Stimulated activated CD4-positive, alpha-beta T cell treated with anti-CD3 and anti-CD28 coated beads, TNF-alpha, amount 100 ng/mL, for 1 hour (primary cell): ENCODE measurements around the gene RNF17.
"Not testable (repeated sequence)": the region's sequence is repeated elsewhere in the genome, so short reads cannot be mapped to it uniquely, and the experiment has no call there.

Source experiments
- DNase-seq, 3 donors: peaks; one replicate each; pipeline ENCODE4 v3.0.0-alpha.2; 2020; ENCODE audit warnings: low read depth in 3 of 3, low spot score in 1 of 3

The RNF17 gene

GRCh38 chr13:24763596-24764275 is at the start of gene RNF17:
Gene RNF17 (plus strand): TSS chr13:24764169. CDS start chr13:24764204, 35 bp downstream.
- no peak for DNase-seq

GRCh38 chr13:24716011-24716410 is 48.0 kb upstream of the RNF17 start:
- DNase-seq = no peak

- DNase-seq = no peak
Measured at GRCh38 chr13:24716446-24716845, 47.5 kb upstream of the RNF17 start.

GRCh38 chr13:24717217-24717616 is 46.8 kb upstream of the RNF17 start:
- DNase-seq = no peak

GRCh38 chr13:24718192-24718965 is 45.6 kb upstream of the RNF17 start:
- DNase-seq = no peak

- DNase-seq = no peak
Measured at GRCh38 chr13:24719139-24719538, 44.8 kb upstream of the RNF17 start.

GRCh38 chr13:24723206-24723605 is 40.8 kb upstream of the RNF17 start:
- DNase-seq = no peak

GRCh38 chr13:24724714-24725113 is 39.3 kb upstream of the RNF17 start:
- DNase-seq = no peak

GRCh38 chr13:24725379-24725778 is 38.6 kb upstream of the RNF17 start:
- no peak for DNase-seq

- DNase-seq = peak; percentile 28 to 43 (median 40)
Measured at GRCh38 chr13:24727731-24728601, 36.0 kb upstream of the RNF17 start.

GRCh38 chr13:24730873-24731567 is 32.9 kb upstream of the RNF17 start:
- DNase-seq = not testable (repeated sequence)

GRCh38 chr13:24734950-24735349 is 29.0 kb upstream of the RNF17 start:
- DNase-seq = no peak

- no peak for DNase-seq
Measured at GRCh38 chr13:24737042-24737441, 26.9 kb upstream of the RNF17 start.

- no peak for DNase-seq
Measured at GRCh38 chr13:24738366-24738847, 25.6 kb upstream of the RNF17 start.

- DNase-seq = no peak
Measured at GRCh38 chr13:24740014-24740890, 23.7 kb upstream of the RNF17 start.

GRCh38 chr13:24741016-24741662 is 22.8 kb upstream of the RNF17 start:
- DNase-seq = no peak

- no peak for DNase-seq
Measured at GRCh38 chr13:24741791-24742190, 22.2 kb upstream of the RNF17 start.

- no peak for DNase-seq
Measured at GRCh38 chr13:24742294-24742693, 21.7 kb upstream of the RNF17 start.

GRCh38 chr13:24742977-24743376 is 21.0 kb upstream of the RNF17 start:
- DNase-seq = no peak
